NCI-H187 (cell line): ENCODE data around the gene TLR1.
"Not testable (repeated sequence)": the region's sequence is repeated elsewhere in the genome, so short reads cannot be mapped to it uniquely, and the experiment has no call there.

Experiments used
- DNase-seq, 2 experiments: peaks; one replicate each; lab custom pipeline; 2025; lab: John Stamatoyannopoulos, UW

Gene TLR1

GRCh38 chr4:38806251-38806650 is 1.7 kb upstream of the TLR1 start:
- DNase-seq, result not testable (repeated sequence)

- DNase-seq, result no peak
Observed at GRCh38 chr4:38805530-38806145, 1.0 kb upstream of the TLR1 start.

DNA sequence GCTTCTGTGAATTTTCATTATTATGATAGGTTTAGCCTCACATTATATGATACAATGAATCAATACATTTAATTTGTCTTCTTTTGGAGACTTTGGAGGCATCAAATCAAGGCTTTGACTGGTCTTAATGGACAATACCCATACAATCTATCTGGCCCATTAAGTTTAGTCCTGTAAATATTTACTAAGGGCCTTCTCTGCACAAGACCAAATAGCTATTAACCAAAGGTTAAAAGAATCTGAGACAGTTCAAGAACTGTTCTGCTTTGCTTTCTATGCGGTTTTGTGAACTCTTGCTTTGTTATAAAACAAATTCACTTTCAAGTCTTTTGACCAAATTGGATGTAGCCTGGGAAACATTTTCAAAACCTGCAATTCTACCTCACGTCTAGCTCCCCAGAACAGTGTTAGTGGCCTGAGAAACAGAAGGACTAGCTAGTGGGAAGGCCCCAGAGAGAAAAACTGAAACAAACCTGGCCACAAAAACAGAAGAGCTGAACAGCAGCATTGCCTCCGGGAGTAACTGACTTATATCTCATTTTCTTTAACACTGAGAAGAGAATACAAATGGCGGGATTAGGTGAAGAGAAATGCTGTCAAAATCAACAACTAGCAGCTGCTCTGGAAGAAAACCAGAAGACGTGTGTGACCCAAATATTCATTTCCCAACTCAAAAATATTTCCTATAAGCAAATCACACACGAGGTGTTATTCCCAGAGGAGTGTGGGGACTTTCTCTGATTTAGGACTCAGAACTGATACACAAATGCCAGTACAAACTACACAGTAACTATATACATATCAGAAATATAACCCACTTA is 548 bp downstream of the TLR1 start:
- no peak for DNase-seq

DNA sequence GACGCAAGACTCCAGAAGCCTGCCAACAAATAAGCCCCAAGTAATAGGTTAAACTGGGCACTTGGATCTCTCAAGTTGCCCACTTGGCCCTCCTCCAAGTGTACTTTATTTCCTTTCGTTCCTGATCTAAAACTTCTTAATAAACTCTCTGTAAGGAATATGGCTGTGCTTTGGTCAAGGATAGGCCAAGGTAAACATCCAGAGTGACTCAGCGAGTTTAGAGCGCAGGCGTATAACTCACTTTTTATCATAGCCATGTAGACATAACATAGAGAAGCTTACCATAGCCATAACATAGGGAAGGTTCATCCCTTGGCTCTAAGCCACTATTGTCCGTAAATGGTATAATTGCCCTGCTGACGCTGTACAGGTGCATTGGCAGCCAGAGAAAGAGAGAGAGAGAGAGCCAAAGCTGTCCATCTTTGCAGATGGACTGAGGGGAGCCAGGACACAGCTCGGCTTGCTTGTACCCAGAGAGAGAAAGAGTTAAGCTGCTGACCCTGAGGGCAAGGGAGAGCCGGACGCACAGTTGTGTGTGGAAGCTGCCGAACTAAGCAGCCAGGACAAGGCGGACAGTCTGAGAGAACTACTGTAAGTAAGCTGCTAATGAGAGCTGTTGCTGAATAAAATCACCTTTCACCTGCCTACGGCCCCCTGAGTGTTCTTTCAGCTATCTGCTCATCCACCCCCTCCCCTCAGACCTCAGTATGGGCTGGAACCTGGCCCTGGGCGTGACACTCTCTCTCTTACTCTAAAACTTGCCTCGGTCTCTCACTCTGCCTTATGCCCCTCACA is 1.8 kb downstream of the TLR1 start:
- no peak for DNase-seq

- DNase-seq, result no peak
Observed at GRCh38 chr4:38800961-38801450, 3.6 kb downstream of the TLR1 start.

DNA sequence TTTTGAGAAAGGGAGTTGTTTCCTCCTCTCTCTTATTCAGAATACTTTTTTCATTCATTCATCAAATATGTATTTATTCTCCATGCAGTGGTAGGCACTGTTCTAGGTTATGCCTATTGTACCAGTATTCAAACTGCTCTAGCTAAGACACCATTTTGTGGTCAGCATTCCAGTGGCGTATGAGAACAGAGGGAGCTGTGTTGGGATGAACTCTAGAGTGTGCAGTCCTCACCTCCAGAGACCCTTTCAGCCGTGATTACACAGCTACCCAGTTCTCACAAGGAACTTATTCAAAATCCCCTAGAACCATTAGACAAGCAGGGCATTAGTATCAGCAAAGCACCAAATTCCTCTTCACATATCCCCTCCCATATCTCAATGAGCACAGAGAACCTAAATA is 4.2 kb downstream of the TLR1 start:
- DNase-seq, result no peak

- no peak for DNase-seq
Observed at GRCh38 chr4:38795087-38795486, 9.5 kb downstream of the TLR1 start.

GRCh38 chr4:38794051-38794450 is 10.5 kb downstream of the TLR1 start:
- no peak for DNase-seq

- no peak for DNase-seq
Observed at GRCh38 chr4:38791010-38791409, 13.6 kb downstream of the TLR1 start.

DNA sequence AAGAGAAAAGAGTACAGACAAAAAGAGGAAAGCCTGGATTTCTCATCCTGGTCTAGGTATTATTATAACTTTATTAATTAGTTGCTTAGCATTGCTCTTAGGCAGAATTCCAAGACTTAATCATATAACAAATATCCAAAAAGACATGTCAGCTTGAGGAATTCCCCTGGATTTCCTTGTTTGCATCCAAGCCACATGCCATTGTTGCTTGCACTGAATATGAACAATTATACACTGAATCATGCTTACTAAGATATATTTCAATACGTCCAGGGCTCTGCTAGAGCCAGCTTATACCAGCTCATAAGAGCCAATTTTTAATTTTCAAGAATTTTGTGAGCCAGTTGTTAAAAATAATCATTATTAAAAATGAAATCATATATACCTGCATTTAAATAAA is 16.3 kb downstream of the TLR1 start:
- no peak for DNase-seq

- DNase-seq, result no peak
Observed at GRCh38 chr4:38787693-38788092, 16.9 kb downstream of the TLR1 start.

- no peak for DNase-seq
Observed at GRCh38 chr4:38785901-38786402, 18.6 kb downstream of the TLR1 start.

- DNase-seq, result no peak
Observed at GRCh38 chr4:38785041-38785790, 19.4 kb downstream of the TLR1 start.

GRCh38 chr4:38784141-38784540 is 20.4 kb downstream of the TLR1 start:
- no peak for DNase-seq

DNA sequence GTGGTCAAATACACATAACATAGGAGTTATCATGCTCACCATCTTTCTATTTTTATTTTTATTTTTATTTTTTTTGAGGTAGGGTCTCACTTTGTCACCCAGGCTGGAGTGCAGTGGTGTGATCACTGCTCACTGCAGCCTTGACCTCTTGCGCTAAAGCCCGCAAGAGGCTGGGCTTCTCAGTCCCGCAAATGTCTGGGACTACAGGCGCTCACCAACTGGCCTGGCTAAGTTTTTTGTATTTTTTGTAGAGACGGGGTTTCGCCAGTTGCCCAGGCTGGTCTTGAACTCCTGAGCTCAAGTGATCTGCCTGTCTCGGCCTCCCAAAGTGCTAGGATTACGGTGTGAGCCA is 21.5 kb downstream of the TLR1 start:
- no peak for DNase-seq

DNA sequence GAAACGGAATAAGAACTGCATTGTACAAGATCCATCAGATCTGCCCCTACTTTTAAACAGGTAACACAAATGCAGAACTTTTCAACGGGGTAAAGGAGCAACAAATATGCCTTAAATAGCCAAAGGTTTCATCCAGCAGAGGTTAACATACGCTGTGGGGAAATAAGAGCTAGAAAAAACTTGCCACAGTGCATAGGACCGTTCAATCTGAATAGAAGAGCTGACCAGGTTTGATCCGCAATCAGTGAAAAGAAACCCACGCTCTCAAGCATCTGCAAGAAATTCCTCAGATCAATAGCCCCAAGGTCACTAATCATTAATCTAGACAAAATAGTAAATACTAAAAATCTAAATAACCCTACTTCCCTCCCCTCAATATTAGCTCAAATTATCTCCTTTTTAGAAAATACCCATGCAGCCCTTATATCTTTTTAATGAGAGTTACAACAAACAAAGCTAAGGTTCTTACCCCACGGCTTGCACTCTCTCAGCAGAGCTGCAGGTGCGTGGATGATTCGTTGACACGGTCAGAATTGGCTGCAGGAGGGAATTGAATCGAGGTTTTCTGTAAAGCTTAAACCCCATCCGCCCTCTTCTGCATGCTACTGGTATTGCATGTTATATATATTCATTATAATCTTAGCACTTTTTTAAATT is 22.0 kb downstream of the TLR1 start, which contains the start of gene TLR10:
Gene TLR10, minus strand, starts transcription at position 539 of the 657 bp plus-strand sequence. CDS start 7,400 bp downstream, outside the sequence.
- peak in 1 of 2 experiments; percentile 26 for DNase-seq

DNA sequence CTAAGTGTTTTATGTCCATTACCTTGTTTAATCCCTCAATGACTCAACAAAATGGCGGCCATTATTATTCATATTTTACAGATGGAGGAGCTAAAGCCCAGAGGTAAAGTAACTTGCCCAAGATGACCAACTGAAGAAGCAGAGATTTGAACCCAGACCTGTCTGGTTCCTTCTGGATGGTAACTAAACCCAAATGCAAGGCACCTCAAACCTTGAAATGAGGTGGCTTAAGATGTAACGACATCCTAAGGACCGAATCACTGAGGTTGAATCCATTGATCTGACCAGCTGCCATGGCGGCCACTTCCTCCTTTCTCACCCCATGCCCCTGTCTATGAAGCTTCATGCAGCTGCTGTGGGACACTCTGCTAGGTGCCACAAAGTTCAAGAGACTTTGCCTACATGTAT is 22.7 kb downstream of the TLR1 start:
- DNase-seq, result no peak

DNA sequence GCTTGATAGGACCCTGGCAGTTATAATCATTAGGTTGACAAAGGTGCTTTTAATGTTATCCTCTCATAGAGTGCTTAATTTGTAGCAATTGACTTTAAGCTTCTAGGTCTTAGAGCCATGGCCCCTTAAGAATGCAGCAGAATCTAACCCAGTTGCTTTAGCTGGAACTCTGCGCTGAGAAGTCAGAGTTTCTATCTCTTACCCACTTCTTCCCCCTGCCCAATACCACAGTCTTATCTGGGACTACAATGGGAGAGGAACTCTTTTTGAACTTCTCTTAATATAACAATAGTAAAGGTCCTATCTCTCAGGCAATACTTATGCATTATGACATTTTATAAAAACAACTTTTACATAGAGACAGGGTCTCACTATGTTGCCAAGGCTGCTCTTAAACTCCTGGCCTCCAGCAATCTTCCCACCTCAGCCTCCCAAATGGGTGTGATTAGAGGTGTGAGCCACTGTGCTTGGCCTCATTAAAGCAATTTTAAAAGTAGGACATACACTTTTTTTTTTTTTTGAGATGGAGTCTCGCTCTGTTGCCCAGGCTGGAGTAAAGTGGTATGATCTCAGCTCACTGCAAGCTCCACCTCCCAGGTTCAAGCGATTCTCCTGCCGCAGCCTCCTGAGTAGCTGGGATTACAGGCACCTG is 23.6 kb downstream of the TLR1 start:
- DNase-seq, result no peak

DNA sequence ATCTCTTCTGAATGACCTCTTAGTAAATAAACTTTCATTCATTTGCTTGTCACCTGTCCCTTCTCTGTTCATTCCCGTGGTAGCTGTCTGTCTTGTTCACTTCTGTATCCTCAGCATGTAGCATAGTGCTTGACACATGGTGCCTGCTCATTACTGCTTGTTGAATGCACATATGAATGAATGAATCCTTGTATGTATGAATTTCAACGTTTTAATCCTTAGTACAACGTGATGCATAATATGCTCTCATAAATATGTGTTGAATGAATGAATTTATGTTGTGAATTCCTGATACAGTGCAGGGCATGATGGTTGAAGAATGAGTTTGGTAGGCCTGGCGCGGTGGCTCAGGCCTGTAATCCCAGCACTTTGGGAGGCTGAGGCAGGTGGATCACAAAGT is 24.8 kb downstream of the TLR1 start:
- no peak for DNase-seq

DNA sequence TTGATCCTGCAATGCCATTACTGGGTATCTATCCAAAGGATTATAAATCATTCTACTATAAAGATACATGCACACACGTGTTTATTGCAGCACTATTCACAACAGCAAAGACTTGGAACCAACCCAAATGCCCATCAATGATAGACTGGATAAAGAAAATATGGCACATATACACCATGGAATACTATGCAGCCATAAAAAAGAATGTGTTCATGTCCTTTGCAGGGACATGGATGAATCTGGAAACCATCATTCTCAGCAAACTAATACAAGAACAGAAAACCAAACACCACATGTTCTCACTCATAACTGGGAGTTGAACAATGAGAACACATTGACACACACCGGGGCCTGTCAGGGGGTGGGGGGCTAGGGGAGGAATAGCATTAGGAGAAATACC is 26.7 kb downstream of the TLR1 start:
- DNase-seq, result not testable (repeated sequence)

DNA sequence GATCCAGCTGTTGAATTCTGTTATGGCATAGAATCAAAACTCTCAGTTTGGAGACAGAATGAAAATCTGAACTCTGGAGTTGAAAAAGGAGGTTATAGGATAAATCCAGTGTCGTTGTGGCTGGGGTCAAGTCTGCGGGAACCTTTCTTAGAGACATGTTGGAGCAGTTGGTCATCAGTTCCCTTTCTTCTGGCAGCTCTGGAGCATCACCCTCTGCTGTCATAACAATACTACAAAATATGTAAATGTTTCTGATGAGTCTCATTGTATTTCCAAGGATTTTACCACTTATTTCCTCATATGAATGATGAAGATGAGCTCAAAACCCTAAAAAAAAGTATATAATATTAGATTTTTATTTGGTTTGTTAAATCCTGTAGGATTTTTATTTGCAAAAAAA is 29.3 kb downstream of the TLR1 start:
- DNase-seq, result no peak
